ENCODE measurements around the gene FADS1.

DNA sequence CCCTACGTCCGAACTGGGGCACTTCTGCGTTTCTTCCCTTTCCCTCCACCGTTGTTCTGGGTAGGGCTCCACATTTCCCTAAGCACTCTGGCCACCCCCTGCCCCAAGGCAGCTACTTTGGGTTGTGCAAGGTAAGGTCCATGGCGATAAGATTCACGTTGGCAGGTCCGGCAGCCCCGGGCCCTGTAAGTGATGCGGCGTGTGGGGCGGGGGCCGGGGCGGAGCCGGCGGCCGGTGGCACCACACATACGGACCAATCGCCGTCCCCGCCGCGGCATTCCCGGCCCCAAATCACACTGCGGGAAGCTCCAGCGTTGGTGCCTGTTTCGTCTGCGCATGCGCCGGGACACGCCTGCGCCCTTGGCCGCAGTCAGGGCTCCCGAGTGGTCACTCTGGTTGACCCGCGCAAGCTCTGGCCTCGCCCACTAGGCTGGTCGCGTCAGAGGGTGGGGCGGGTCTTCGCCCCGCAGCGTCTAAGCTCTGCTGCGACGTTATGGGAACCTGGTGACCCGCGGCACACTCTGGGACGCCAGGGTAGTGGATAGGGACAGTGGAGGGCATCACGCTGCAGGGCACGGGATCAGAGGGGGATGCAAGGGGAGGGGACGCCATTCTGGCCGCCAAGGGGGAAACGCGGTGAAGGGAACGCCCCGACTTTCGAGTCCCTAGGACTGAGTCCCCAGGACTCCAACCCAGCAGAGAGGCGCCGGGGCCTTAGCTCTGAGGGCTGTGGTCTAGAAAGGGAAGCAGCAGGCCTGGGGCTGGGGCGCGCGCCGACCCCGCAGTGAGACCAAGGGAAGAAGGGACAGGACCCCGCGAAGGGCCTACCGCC is 1.6 kb downstream of the FADS1 start:
- TF ChIP-seq SRF (IDR thresholded peaks at IDR 0.05; ENCODE audit: low read depth, low read length) (no peak), ZNF180 (CRISPR knock-in tag; IDR thresholded peaks at IDR 0.05; ENCODE audit: borderline replicate concordance, low read depth) (no peak), EED (CRISPR knock-in tag; IDR thresholded peaks at IDR 0.05) (no peak; the same call in 1 of the 2 replicates), SMARCE1 (IDR thresholded peaks at IDR 0.05; ENCODE audit: borderline replicate concordance) (no peak), BCL6 (CRISPR knock-in tag; IDR thresholded peaks at IDR 0.05) (0 out of 2 replicates have a peak, but pooled peaks have one; percentile 7), ATF1 (CRISPR knock-in tag; IDR thresholded peaks at IDR 0.05) (peak; percentile 60)
- TF ChIP-seq, protein P1, sequence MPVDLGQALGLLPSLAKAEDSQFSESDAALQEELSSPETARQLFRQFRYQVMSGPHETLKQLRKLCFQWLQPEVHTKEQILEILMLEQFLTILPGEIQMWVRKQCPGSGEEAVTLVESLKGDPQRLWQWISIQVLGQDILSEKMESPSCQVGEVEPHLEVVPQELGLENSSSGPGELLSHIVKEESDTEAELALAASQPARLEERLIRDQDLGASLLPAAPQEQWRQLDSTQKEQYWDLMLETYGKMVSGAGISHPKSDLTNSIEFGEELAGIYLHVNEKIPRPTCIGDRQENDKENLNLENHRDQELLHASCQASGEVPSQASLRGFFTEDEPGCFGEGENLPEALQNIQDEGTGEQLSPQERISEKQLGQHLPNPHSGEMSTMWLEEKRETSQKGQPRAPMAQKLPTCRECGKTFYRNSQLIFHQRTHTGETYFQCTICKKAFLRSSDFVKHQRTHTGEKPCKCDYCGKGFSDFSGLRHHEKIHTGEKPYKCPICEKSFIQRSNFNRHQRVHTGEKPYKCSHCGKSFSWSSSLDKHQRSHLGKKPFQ (CRISPR knock-in tag; IDR thresholded peaks at IDR 0.05; ENCODE audit: insufficient replicate concordance): peak; percentile 85
- TF ChIP-seq, protein P2, sequence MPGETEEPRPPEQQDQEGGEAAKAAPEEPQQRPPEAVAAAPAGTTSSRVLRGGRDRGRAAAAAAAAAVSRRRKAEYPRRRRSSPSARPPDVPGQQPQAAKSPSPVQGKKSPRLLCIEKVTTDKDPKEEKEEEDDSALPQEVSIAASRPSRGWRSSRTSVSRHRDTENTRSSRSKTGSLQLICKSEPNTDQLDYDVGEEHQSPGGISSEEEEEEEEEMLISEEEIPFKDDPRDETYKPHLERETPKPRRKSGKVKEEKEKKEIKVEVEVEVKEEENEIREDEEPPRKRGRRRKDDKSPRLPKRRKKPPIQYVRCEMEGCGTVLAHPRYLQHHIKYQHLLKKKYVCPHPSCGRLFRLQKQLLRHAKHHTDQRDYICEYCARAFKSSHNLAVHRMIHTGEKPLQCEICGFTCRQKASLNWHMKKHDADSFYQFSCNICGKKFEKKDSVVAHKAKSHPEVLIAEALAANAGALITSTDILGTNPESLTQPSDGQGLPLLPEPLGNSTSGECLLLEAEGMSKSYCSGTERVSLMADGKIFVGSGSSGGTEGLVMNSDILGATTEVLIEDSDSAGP (CRISPR knock-in tag; IDR thresholded peaks at IDR 0.05; ENCODE audit: borderline replicate concordance): peak; percentile 85
- TF ChIP-seq, protein P3, sequence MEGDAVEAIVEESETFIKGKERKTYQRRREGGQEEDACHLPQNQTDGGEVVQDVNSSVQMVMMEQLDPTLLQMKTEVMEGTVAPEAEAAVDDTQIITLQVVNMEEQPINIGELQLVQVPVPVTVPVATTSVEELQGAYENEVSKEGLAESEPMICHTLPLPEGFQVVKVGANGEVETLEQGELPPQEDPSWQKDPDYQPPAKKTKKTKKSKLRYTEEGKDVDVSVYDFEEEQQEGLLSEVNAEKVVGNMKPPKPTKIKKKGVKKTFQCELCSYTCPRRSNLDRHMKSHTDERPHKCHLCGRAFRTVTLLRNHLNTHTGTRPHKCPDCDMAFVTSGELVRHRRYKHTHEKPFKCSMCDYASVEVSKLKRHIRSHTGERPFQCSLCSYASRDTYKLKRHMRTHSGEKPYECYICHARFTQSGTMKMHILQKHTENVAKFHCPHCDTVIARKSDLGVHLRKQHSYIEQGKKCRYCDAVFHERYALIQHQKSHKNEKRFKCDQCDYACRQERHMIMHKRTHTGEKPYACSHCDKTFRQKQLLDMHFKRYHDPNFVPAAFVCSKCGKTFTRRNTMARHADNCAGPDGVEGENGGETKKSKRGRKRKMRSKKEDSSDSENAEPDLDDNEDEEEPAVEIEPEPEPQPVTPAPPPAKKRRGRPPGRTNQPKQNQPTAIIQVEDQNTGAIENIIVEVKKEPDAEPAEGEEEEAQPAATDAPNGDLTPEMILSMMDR (CRISPR knock-in tag; IDR thresholded peaks at IDR 0.05): 0 out of 2 replicates have a peak, but pooled peaks have one; percentile 2

Measured in HepG2 (cell line).